NCI-H1436 treated with DMSO at 0.1 percent for 48 hours (cell line): ENCODE results near the gene TMEM126A.
"Not testable (repeated sequence)": the region's sequence is repeated elsewhere in the genome, so short reads cannot be mapped to it uniquely, and the experiment has no call there.

Source experiments
- DNase-seq: peaks from one replicate; lab custom pipeline; 2025; lab: John Stamatoyannopoulos, UW

The TMEM126A gene

DNA sequence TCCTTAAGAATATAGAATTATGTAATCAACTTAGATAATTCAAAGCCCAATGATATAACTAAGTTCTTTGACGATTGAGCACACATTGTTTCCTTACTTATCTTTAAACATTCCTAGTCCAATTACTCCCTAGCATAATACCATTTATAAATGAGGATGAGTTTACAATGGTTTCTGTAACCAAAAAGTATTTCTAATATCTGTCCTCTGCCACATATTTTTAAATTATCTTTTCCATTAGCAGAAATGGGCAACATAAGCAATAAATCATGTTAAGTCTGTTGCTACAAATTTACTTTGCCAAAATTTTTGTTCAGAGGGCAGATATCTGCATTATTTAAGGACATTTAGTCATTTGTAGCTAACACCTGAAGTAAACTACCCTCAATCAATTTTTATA lies 10.4 kb downstream of the TMEM126A start:
- no peak for DNase-seq

GRCh38 chr11:85661972-85662664 lies 14.4 kb downstream of the TMEM126A start:
- DNase-seq = no peak

DNA sequence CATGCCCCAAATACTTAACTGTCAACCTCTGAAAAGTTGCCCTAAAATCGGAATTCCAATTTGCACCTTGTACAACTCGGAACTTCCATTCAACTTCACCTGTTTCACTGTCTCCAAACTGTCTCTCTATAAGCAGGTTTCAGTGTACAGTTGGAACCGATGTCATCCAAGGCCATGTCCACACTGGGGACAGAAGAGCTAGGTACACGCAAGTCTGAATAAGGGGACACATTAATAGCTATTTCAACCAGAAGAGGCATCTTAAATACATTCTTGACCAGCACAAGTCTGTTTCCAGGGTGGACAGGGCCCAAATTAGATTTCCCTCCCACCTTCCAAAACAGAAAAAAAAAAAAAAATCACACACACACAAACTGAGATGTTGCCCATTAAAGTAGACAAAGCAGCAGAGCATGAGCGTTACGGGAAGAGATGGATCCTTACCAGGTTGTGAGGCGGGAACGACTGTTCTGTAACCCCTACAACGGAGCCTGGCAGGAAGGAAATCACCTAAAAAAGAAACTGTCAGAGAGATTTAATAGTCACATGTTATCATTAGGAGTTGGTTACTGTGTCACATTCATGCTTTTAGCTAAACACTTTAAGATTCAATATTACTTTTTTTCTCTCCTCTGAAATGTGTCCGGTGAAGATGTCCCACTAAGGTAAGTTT lies 15.4 kb downstream of the TMEM126A start:
- no peak for DNase-seq

- DNase-seq = peak; percentile 12
Measured at GRCh38 chr11:85663753-85664614, 16.2 kb downstream of the TMEM126A start.

DNA sequence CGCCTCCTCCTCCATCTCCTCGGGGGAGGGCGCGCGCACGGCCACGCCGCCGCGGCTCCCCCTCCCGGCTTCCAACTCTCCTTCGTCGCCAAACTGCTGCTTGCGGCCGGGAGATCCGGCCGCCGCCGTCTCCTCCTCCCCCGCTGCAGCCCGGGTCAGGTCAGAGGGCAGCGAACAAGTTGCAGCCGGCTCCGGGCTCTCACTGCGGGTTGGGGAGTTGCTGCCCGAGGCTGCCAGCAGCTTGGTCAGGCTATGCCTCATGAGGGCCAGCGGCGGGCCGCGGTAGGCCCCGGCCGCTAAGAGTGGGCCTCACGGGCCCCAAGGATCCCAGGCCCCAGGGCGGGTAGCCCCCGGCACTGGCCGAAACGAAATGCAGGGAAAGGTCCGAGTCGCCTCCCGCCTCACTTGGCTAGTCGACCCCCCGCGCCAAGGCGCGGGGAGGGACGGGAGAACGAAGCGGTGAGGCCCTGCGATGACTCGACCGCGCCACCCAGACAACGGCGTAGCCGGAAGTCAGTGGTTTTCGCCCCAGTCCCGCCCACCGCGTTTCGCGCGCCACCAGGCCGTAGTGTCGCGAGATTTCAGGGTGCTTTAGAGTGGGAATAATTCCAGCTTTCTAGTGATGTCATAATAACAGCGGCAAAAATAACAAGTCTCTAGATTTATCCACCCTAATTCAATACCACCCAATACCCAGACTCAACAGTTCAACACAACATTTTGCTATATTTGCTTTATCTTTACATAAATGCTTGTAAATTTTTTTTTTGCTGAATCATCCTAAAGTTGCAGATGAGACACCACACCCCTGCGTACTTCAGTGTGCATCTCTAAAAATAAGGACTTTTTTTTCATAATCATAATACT lies 17.1 kb downstream of the TMEM126A start, which contains the start of gene CREBZF:
TSS of gene CREBZF (minus strand) at position 515 of the 867 bp plus-strand sequence. CDS start at position 261, 254 bp downstream.
- DNase-seq = peak; percentile 62

- DNase-seq = no peak
Measured at GRCh38 chr11:85665733-85666132, 18.0 kb downstream of the TMEM126A start.

DNA sequence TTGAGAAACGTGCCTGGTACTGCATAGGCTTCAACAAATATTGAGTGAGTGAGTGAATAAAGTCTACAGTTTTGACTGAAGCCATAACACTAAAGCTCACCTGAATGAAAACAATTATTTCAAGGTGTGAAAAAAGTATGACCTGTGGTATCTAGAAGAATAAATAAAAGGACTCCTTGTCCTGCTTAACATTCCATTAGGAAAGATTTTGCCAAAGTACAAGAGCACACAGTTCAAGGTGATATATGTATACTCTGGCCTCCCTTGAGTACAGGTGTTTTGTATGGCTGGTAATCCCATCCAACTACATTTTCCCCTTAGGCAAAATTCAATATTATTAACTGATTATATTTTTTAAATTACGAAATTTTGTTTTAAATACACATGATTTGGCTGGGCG lies 18.9 kb downstream of the TMEM126A start:
- no peak for DNase-seq

DNA sequence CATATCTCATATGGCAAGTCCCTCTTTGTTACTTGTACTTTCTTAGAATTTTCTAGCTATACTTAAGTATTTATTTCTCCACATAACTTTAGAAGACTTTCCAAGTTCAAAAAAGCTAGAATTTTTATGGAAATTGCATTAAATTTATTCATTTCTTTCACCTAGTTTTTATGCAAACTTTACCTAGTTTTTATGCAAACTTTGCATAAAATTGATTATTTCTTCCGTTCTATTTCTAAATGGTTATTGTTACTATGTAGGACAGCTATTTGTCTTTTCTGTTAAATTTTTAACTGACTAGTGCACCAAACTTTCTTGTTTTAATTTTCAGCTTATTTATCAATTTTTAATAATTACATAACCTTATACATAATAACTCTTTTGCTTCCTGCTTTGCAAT lies 20.4 kb downstream of the TMEM126A start:
- no peak for DNase-seq

DNA sequence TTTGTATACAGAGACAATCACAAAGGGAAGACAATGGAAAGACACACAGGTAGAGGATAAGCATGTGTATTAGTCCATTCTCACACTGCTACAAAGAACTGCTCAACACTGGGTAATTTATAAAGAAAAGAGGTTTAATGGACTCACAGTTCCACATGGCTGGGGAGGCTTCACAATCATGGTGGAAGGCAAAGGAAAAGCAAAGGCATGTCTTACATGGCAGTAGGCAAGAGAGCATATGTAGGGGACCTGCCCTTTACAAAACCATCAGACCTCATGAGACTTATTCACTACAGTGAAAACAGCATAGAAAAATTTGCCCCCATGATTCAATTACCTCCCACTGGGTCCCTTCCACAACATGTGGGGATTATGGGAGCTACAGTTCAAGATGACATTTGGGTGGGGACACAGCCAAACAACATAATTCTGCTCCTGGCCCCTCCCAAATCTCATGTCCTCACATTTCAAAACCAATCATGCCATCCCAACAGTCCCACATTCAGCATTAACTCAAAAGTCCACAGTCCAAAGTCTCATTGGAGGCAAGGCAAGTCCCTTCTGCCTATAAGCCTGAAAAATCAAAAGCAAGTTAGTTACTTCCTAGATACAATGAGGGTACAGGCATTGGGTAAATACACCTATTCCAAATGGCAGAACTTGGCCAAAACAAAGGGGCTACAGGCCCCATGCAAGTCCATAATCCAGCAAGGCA lies 23.3 kb downstream of the TMEM126A start:
- not testable (repeated sequence) for DNase-seq

DNA sequence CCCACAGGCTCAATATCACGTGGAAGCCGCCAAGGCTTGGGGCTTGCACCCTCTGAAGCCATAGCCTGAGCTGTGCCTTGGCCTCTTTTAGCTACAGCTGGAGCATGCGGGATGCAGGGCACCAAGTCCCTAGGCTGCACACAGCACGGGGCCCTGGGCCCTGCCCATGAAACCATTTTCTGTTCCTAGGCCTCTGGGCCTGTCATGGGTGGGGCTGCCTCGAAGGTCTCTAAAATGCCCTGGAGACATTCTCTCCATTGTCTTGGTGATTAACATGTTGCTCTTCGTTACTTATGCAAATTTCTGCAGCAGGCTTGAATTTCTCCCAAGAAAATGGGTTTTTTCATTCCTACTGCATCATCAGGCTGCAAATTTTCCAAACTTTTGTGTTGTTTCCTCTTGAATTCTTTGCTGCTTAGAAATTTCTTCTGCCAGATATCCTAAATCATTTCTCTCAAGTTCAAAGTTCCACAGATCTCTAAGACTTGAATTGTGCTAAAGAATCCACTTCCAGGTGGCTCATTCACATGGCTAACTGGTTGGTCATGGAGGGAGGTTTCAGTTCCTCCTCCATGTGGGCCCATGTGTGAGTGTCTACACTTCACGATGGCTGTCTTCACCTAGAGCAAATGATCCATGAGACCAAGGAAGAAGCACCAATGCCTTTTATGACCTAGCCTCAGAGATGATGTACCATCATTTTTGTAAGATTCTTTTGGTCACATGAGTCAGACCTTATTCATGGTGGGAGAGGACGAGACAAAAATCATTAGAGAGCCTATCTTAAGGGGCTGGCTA lies 24.5 kb downstream of the TMEM126A start:
- no peak for DNase-seq

DNA sequence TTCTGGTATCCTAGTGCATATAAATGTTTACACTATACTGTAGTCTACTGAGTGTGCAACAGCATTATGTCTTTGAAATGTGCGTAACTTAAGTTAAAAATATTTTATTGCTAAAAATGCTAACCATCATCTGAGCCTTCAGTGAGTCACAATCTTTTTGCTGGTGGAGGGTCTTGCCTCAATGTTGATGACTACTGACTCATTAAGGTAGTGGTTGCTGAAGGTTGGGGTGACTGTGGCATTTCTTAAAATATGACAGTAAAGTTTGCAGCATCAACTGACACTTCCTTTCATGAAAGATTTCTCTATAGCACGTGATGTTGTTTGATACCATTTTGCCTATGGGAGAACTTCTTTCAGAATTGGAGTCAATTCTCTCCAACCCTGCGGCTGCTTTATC lies 25.6 kb downstream of the TMEM126A start:
- no peak for DNase-seq

- DNase-seq = no peak
Measured at GRCh38 chr11:85679576-85679975, 31.8 kb downstream of the TMEM126A start.

DNA sequence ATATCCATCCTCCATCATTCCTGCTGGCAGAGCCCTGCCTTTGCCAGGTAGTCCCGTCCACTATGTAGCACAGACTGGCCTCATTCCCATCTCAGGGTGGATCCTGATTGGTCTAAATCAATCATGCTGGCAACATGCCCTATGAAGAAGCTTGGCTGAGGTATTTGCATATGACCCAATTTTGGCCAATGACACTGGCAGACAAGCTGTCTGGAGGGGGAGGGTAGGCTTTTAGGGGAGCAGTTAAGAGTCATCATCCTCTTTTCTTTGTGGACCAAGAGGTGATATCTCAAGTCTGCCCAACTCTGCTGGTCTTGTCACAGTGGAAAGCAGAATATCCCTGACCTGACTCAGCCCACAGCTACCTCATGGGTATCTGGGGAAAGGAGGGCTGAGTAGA lies 33.1 kb downstream of the TMEM126A start:
- no peak for DNase-seq

- DNase-seq = no peak
Measured at GRCh38 chr11:85682330-85683305, 34.9 kb downstream of the TMEM126A start.

GRCh38 chr11:85685125-85685819 lies 37.5 kb downstream of the TMEM126A start:
- DNase-seq = no peak

DNA sequence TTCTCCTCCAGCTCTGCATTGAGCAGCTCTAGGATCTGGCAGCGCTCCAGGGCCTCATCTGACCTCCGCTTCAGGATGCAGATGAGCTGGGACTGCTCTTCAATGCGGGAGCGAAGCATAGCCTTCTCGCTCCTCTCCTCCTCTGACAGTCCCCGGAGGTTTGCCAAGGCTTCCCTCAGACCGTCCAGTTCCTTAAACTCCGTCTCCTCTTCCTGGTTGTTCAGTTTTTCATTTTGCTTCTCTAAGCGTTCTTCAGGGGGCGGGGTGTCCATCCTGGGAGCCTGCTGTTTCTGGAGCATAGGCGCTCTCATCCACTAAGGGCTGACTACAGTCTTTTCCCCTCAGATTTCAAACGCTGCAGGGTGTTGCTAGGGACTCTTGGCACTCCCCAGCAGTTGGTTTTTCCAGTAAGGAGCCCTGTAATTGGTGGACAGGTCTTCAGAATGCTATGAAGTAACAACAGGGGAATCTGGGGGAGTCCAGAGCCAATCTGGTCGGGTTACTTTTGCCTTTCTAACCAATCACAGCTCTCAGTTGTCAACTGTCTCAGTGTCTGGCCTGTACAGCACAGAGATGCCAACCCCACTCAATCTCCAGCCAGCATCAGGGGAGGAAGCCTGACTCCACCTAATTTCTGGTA lies 38.2 kb downstream of the TMEM126A start, which contains the start of gene CCDC89:
TSS of gene CCDC89 (minus strand) at position 376 of the 640 bp plus-strand sequence. CDS start at position 311, 65 bp downstream.
- DNase-seq = peak; percentile 93

DNA sequence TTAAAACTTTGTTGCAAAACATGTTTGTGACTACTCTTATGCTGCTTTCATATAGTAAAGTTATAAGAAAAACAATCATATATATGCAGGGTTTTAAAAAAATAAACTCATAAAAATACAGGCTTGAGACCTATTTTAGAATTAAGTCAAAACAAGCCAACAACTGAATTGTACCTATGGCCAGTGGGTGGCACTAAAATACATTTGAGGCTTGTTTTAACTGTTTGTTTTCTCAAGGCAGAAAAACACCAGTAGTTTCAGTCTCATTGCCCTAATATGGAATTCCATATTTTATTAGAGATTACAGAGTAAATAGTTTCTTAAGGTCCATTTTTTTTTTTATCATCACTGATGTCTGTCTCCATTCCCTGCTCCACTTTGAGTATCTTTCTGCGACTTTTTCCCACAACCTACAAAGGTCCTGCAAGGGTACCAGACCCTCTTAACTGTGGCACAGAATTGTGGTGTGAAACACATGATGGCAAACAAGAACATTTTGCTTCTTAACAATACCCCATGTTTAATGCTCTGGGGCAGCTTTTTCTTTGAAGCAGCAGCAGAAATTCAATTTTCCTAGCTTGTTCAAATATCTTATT lies 46.7 kb downstream of the TMEM126A start:
- DNase-seq = no peak
